ENCODE measurements around the gene TOR1B.

Gene TOR1B

GRCh38 chr9:129803676-129804060 lies 684 bp downstream of the TOR1B start:
- Mint-ChIP-seq H3K27ac (no peak overlapping the region), H3K27me3 (ENCODE audit: low read depth, poor library complexity) (peaks cover 4% of the 10 kb centered on the region), H3K4me3 (peak overlapping the region; percentile 81), H3K4me1 (peaks cover 20% of the 10 kb centered on the region), H3K36me3 (ENCODE audit: low read depth) (peaks cover 21% of the 10 kb centered on the region), H3K9me3 (no peaks in the 10 kb centered on the region)
- DNase-seq = no peak
- TF ChIP-seq CTCF (IDR thresholded peaks at IDR 0.05) = no peak

- Mint-ChIP-seq H3K4me3 (peak overlapping the region; percentile 27), H3K27me3 (ENCODE audit: low read depth, poor library complexity) (no peaks in the 10 kb centered on the region), H3K4me1 (peaks cover 20% of the 10 kb centered on the region), H3K9me3 (no peaks in the 10 kb centered on the region), H3K36me3 (ENCODE audit: low read depth) (peaks cover 36% of the 10 kb centered on the region), H3K27ac (peak overlapping the region; percentile 54)
- DNase-seq = no peak
- no peak for TF ChIP-seq CTCF (IDR thresholded peaks at IDR 0.05)
Observed at GRCh38 chr9:129806061-129806460, 3.1 kb downstream of the TOR1B start.

GRCh38 chr9:129809346-129809745 lies 6.4 kb downstream of the TOR1B start:
- H3K27ac Mint-ChIP-seq = peak overlapping the region; percentile 67
- H3K36me3 Mint-ChIP-seq (ENCODE audit: low read depth) = peaks cover 55% of the 10 kb centered on the region
- H3K4me1 Mint-ChIP-seq = peaks cover 13% of the 10 kb centered on the region
- no peaks in the 10 kb centered on the region for H3K9me3 Mint-ChIP-seq
- DNase-seq = no peak
- H3K27me3 Mint-ChIP-seq (ENCODE audit: low read depth, poor library complexity) = peaks cover 3% of the 10 kb centered on the region
- no peak for TF ChIP-seq CTCF (IDR thresholded peaks at IDR 0.05)
- H3K4me3 Mint-ChIP-seq = no peak overlapping the region

GRCh38 chr9:129810116-129810515 lies 7.1 kb downstream of the TOR1B start:
- no peak for TF ChIP-seq CTCF (IDR thresholded peaks at IDR 0.05)
- H3K9me3 Mint-ChIP-seq = no peaks in the 10 kb centered on the region
- peaks cover 11% of the 10 kb centered on the region for H3K4me1 Mint-ChIP-seq
- no peak overlapping the region for H3K27ac Mint-ChIP-seq
- H3K4me3 Mint-ChIP-seq = no peak overlapping the region
- peaks cover 3% of the 10 kb centered on the region for H3K27me3 Mint-ChIP-seq (ENCODE audit: low read depth, poor library complexity)
- DNase-seq = no peak
- H3K36me3 Mint-ChIP-seq (ENCODE audit: low read depth) = peaks cover 59% of the 10 kb centered on the region

GRCh38 chr9:129810788-129811187 lies 7.8 kb downstream of the TOR1B start:
- no peaks in the 10 kb centered on the region for H3K9me3 Mint-ChIP-seq
- no peak overlapping the region for H3K27ac Mint-ChIP-seq
- peaks cover 3% of the 10 kb centered on the region for H3K27me3 Mint-ChIP-seq (ENCODE audit: low read depth, poor library complexity)
- no peak for DNase-seq
- TF ChIP-seq CTCF (IDR thresholded peaks at IDR 0.05) = no peak
- H3K4me1 Mint-ChIP-seq = peaks cover 8% of the 10 kb centered on the region
- H3K36me3 Mint-ChIP-seq (ENCODE audit: low read depth) = peaks cover 59% of the 10 kb centered on the region
- H3K4me3 Mint-ChIP-seq = no peak overlapping the region

GRCh38 chr9:129811967-129812363 lies 9.0 kb downstream of the TOR1B start:
- DNase-seq = no peak
- Mint-ChIP-seq H3K27ac (peak overlapping the region; percentile 16), H3K4me3 (no peak overlapping the region), H3K27me3 (ENCODE audit: low read depth, poor library complexity) (peaks cover 3% of the 10 kb centered on the region), H3K9me3 (no peaks in the 10 kb centered on the region), H3K4me1 (no peaks in the 10 kb centered on the region), H3K36me3 (ENCODE audit: low read depth) (peaks cover 58% of the 10 kb centered on the region)
- no peak for TF ChIP-seq CTCF (IDR thresholded peaks at IDR 0.05)
